ENCODE results near the gene FOSL2.

- TF ChIP-seq CTCF (IDR thresholded peaks at IDR 0.05; ENCODE audit: insufficient read depth, low read length) (no peak), REST (IDR thresholded peaks at IDR 0.05; ENCODE audit: insufficient replicate concordance, low read depth) (peak; percentile 65), POLR2AphosphoS5 (IDR thresholded peaks at IDR 0.05; ENCODE audit: low read depth) (peak; percentile 96), SPI1 (IDR thresholded peaks at IDR 0.05; ENCODE audit: borderline replicate concordance, low read depth) (no peak; the same call in 1 of the 2 replicates)
Observed at GRCh38 chr2:28392297-28393113, at the start of gene FOSL2.

All from HL-60 (cell line).